Type B pancreatic cell (in vitro differentiated cells): ENCODE measurements around the gene NTRK2. TPM values are rescaled to one million over a fixed set of nuclear protein-coding genes. Genes with fewer than 3 reads are reported as not detected.

Source experiments
- DNase-seq: peaks from one replicate; pipeline ENCODE4 v3.0.0; 2021; ENCODE audit warnings: mixed read lengths; ENCODE audit not compliant: unreplicated experiment; ENCODE audit errors: extremely low spot score
- H3K27ac Mint-ChIP-seq: 2 replicates; pipeline ENCODE4 v1.8.0; 2021; ENCODE audit warnings: mild to moderate bottlenecking, mixed read lengths
- H3K27me3 Mint-ChIP-seq: 2 replicates; pipeline ENCODE4 v1.8.0; 2021; ENCODE audit warnings: mixed read lengths
- H3K36me3 Mint-ChIP-seq: 2 replicates; pipeline ENCODE4 v1.8.0; 2021; ENCODE audit warnings: mixed read lengths
- H3K4me1 Mint-ChIP-seq: one replicate; pipeline ENCODE4 v1.8.0; 2021; ENCODE audit warnings: mixed read lengths; ENCODE audit not compliant: unreplicated experiment
- H3K4me3 Mint-ChIP-seq: 2 replicates; pipeline ENCODE4 v1.8.0; 2021; ENCODE audit warnings: mild to moderate bottlenecking, mixed read lengths
- H3K9me3 Mint-ChIP-seq: 2 replicates; pipeline ENCODE4 v1.8.0; 2021; ENCODE audit warnings: mixed read lengths
- total RNA-seq: library from RNA; stranded (reverse); gene quantifications from 2 replicates; pipeline ENCODE4 v1.2.1, GENCODE V29; 2021; ENCODE audit warnings: low replicate concordance
- TF ChIP-seq, protein P1 (sequence below): fragments of 200-600 bp; sonication (generic); conservative IDR thresholded peaks from 2 replicates; pipeline ENCODE4 v1.5.0; 2021; ENCODE audit warnings: antibody characterized with exemption, mild to moderate bottlenecking

NTRK2 gene
- total RNA-seq, 1 donor from 2014 or later = 122 TPM

DNA sequence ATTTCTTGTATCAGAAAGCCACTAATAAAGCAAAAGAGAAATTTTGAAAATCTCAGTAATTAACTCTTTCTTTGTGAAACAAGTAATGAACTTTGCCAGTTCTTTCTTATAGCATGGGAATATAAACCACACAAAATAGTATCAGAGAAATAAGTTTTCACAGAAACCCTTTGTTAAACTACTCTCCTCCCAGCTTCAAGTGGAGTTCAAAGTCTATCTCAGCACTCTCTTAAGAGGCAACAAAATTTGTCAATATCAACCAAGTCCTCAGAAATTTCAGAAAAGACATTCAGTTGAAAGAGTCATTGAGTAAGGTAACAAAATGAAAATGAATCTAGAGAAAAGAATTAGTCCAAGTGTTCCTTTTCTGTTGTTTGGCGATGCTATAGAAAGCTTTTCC is 89.3 kb downstream of the NTRK2 start:
- peaks cover 11% of the 10 kb centered on the region for H3K9me3 Mint-ChIP-seq
- no peak for DNase-seq
- H3K36me3 Mint-ChIP-seq = peaks cover 16% of the 10 kb centered on the region
- H3K4me3 Mint-ChIP-seq = no peak overlapping the region
- no peaks in the 10 kb centered on the region for H3K27me3 Mint-ChIP-seq
- H3K4me1 Mint-ChIP-seq = peaks cover 6% of the 10 kb centered on the region
- TF ChIP-seq, protein P1, sequence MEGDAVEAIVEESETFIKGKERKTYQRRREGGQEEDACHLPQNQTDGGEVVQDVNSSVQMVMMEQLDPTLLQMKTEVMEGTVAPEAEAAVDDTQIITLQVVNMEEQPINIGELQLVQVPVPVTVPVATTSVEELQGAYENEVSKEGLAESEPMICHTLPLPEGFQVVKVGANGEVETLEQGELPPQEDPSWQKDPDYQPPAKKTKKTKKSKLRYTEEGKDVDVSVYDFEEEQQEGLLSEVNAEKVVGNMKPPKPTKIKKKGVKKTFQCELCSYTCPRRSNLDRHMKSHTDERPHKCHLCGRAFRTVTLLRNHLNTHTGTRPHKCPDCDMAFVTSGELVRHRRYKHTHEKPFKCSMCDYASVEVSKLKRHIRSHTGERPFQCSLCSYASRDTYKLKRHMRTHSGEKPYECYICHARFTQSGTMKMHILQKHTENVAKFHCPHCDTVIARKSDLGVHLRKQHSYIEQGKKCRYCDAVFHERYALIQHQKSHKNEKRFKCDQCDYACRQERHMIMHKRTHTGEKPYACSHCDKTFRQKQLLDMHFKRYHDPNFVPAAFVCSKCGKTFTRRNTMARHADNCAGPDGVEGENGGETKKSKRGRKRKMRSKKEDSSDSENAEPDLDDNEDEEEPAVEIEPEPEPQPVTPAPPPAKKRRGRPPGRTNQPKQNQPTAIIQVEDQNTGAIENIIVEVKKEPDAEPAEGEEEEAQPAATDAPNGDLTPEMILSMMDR = no peak
- no peak overlapping the region for H3K27ac Mint-ChIP-seq

DNA sequence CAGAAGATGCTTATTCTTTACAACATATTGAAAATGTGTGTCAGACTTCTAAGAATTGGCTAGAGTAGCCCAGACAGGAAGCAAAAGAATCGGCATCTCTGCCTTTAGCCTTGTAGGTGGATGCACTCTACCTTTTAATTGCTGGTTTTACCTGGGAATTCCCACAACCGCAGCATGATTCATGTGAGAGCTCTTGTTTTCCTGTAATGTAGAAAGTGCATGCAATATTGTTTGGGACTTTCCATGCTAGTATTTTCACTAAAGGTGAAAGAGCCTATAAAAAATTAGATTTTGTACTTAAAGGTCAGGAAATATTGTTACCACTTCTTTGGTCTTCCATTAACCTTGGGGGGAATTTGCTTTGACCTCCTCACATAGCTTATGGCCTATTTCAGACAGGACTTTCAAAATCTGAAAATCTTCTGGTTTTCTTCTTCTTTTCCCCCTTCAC is 89.8 kb downstream of the NTRK2 start:
- Mint-ChIP-seq H3K4me1 (peaks cover 4% of the 10 kb centered on the region), H3K27me3 (no peaks in the 10 kb centered on the region), H3K36me3 (peaks cover 15% of the 10 kb centered on the region), H3K4me3 (no peak overlapping the region), H3K27ac (no peak overlapping the region), H3K9me3 (peaks cover 11% of the 10 kb centered on the region)
- TF ChIP-seq, protein P1 = no peak
- DNase-seq = no peak

DNA sequence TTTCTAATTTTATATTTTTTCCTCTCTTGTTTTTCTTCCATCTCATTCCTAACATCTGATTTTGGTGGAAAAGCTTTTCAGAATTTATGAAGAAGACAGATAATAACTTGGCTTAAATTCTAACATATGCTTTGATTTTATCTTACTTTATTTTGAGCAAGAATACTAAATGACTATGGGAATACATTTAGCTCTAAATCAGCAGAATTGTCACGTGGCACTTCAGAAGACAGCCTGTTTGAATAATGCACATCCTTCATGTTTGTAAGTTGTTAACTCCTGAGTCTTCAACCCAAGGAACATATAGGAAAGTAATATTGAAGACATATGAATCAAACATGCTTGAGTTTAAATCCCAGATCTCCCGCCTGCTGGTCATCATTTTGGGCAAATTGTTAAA is 90.3 kb downstream of the NTRK2 start:
- peaks cover 13% of the 10 kb centered on the region for H3K36me3 Mint-ChIP-seq
- no peak overlapping the region for H3K27ac Mint-ChIP-seq
- TF ChIP-seq, protein P1 = no peak
- H3K9me3 Mint-ChIP-seq = peaks cover 11% of the 10 kb centered on the region
- no peaks in the 10 kb centered on the region for H3K27me3 Mint-ChIP-seq
- no peak overlapping the region for H3K4me3 Mint-ChIP-seq
- no peaks in the 10 kb centered on the region for H3K4me1 Mint-ChIP-seq
- DNase-seq = no peak

DNA sequence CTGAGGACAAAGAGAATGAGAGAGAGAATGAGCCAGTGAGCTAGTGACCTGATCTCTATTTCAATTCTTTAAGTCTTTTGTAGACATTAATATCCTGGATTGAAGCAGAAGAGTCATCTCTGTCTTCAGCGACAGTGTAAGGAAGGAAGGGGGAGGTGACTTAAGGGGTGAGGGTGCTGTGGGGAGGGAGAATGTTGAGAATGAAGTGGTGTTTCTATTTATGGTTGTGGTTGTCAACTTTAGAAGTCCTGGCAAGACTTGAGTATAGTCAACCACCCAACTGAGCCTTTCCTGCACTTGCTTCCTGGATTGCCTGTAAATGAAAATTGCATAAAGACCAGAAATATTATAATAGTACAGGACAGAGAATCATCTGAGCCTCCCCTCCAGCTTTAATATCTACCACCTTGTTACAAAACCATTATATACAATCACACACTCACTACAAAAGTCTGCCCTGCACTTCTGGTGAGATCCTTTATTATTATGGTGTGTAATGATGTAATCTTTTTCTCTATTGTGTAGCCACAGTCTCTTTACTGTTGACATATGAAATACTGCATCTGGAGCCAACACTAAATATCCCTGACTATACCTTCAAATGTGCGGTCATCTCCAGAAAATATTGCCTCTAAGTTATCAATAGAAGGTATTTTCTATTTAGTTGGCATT is 91.7 kb downstream of the NTRK2 start:
- Mint-ChIP-seq H3K27ac (no peak overlapping the region), H3K4me1 (no peaks in the 10 kb centered on the region), H3K36me3 (peaks cover 8% of the 10 kb centered on the region), H3K27me3 (no peaks in the 10 kb centered on the region), H3K4me3 (no peak overlapping the region), H3K9me3 (peaks cover 11% of the 10 kb centered on the region)
- TF ChIP-seq, protein P1 = no peak
- no peak for DNase-seq

DNA sequence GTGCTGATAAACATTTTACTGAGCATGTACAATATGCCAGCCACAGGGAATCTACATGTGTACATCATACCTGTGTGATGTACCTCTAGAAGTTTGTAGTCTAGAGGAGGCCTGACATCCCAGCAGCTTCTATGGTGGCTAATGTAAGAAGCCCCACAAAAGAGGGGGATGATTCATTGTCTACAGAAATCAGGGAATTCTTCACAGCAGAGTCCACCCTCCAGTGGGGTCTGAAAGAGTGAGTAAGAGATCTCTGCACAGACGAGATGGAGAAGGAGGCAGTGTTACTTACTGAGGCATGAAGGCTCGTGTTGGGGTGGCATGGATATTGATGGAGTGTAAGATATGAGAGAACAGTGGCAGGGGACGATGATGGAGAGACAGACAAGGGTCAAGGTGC is 103.0 kb downstream of the NTRK2 start:
- TF ChIP-seq, protein P1 = no peak
- no peaks in the 10 kb centered on the region for H3K27me3 Mint-ChIP-seq
- H3K9me3 Mint-ChIP-seq = no peaks in the 10 kb centered on the region
- peaks cover 5% of the 10 kb centered on the region for H3K4me1 Mint-ChIP-seq
- peaks cover 5% of the 10 kb centered on the region for H3K36me3 Mint-ChIP-seq
- H3K27ac Mint-ChIP-seq = no peak overlapping the region
- DNase-seq = no peak
- no peak overlapping the region for H3K4me3 Mint-ChIP-seq
